VCaP (cell line): ENCODE measurements around the gene LARP6.

Experiments
- H3K27ac ChIP-seq: fragments of 450-650 bp; 2 replicates; pipeline ENCODE4 v1.5.1; 2017
- CTCF ChIP-seq: fragments of 450-650 bp; conservative IDR thresholded peaks from 2 replicates; pipeline ENCODE4 v1.5.1; 2017; ENCODE audit warnings: mild to moderate bottlenecking, moderate library complexity

The LARP6 gene

GRCh38 chr15:70795311-70795665 lies 58.7 kb downstream of the LARP6 start:
- no peak overlapping the region for H3K27ac ChIP-seq
- no peak for TF ChIP-seq CTCF

GRCh38 chr15:70794596-70795310 lies 59.2 kb downstream of the LARP6 start:
- no peak overlapping the region for H3K27ac ChIP-seq
- no peak for TF ChIP-seq CTCF

GRCh38 chr15:70793694-70794093 lies 60.3 kb downstream of the LARP6 start:
- TF ChIP-seq CTCF = no peak
- no peak overlapping the region for H3K27ac ChIP-seq

- TF ChIP-seq CTCF = no peak
- no peak overlapping the region for H3K27ac ChIP-seq
These were observed 61.8 kb downstream of the LARP6 start for GRCh38 chr15:70792171-70792573.

- no peak overlapping the region for H3K27ac ChIP-seq
- TF ChIP-seq CTCF = no peak
These were observed 62.7 kb downstream of the LARP6 start for GRCh38 chr15:70791259-70791658.

GRCh38 chr15:70789213-70789612 lies 64.7 kb downstream of the LARP6 start:
- no peak for TF ChIP-seq CTCF
- no peak overlapping the region for H3K27ac ChIP-seq

GRCh38 chr15:70788114-70789049 lies 65.6 kb downstream of the LARP6 start:
- no peak for TF ChIP-seq CTCF
- no peak overlapping the region for H3K27ac ChIP-seq
